ENCODE measurements around the gene IL1R1. TPM values are rescaled to one million over a fixed set of nuclear protein-coding genes. Genes with fewer than 3 reads are reported as not detected.

IL1R1 gene
- total RNA-seq, 1 experiment from 2014 or later = 0.39 TPM

GRCh38 chr2:102129082-102129481 is 13.5 kb upstream of the IL1R1 start:
- no peak for DNase-seq
- Histone ChIP-seq H3T11ph (ENCODE audit: low read length) (no peak overlapping the region), H2AFZ (ENCODE audit: low read length) (no peak overlapping the region), H3K9me3 (ENCODE audit: control insufficient read depth, low read depth, low read length) (no peaks in the 10 kb centered on the region), H4K91ac (ENCODE audit: insufficient read length, low read depth, low read length) (no peak overlapping the region), H3K18ac (ENCODE audit: insufficient read length, low read depth, low read length) (no peak overlapping the region), H3K23me2 (ENCODE audit: insufficient read length, low read depth, low read length, poor library complexity, severe bottlenecking) (no peaks in the 10 kb centered on the region), H3K4ac (ENCODE audit: low read depth, low read length) (no peak overlapping the region), H4K8ac (replicated peaks; ENCODE audit: insufficient read length, low read depth, low read length) (no peak overlapping the region), H2AK5ac (ENCODE audit: insufficient read length, low read length) (no peak overlapping the region), H3K56ac (ENCODE audit: insufficient read length, low read depth, low read length) (no peak overlapping the region), H2BK5ac (ENCODE audit: insufficient read length, low read length) (no peak overlapping the region), H2BK15ac (ENCODE audit: low read depth, low read length) (no peak overlapping the region), H4K20me1 (ENCODE audit: control insufficient read depth, insufficient read depth, insufficient read length) (no peaks in the 10 kb centered on the region), H4K5ac (ENCODE audit: insufficient read length, low read depth, low read length) (no peak overlapping the region), H3K79me2 (ENCODE audit: insufficient read depth, low read length) (no peaks in the 10 kb centered on the region), H2BK12ac (ENCODE audit: insufficient read length, low read depth, low read length) (no peak overlapping the region), H2BK120ac (ENCODE audit: low read depth, low read length, poor library complexity, severe bottlenecking) (no peak overlapping the region), H3K14ac (ENCODE audit: insufficient read depth, low read length) (no peak overlapping the region), H3K79me1 (ENCODE audit: insufficient read depth, low read depth, low read length, poor library complexity, severe bottlenecking) (no peaks in the 10 kb centered on the region), H3K4me2 (ENCODE audit: insufficient read depth, insufficient read length, low read length) (no peak overlapping the region), H3K4me1 (ENCODE audit: insufficient read depth, low read length) (no peaks in the 10 kb centered on the region), H2BK20ac (ENCODE audit: low read depth, low read length, poor library complexity, severe bottlenecking) (no peak overlapping the region), H3K23ac (ENCODE audit: insufficient read length, low read depth, low read length) (no peak overlapping the region), H3K27ac (ENCODE audit: insufficient read length, low read depth, low read length) (no peak overlapping the region), H3K27me3 (ENCODE audit: insufficient read depth, low read length) (no peaks in the 10 kb centered on the region), H3K9ac (ENCODE audit: extremely low read depth, insufficient read length, low read length) (no peak overlapping the region)
- no CpG with 5 or more reads among the region's 1 CpG for WGBS (ENCODE audit: extremely low coverage, insufficient read length, low lambda C conversion rate)
- no peaks in the 10 kb centered on the region for H3K4me1 Mint-ChIP-seq
- H3K27ac Mint-ChIP-seq = no peak overlapping the region
- H3K4me3 Mint-ChIP-seq = no peak overlapping the region
- TF ChIP-seq CTCF (conservative IDR thresholded peaks at IDR 0.05) = no peak
- H3K27me3 Mint-ChIP-seq (ENCODE audit: low read depth) = no peaks in the 10 kb centered on the region; the same call in none of the 2 replicates
- H3K9me3 Mint-ChIP-seq = no peaks in the 10 kb centered on the region
- H3K36me3 Mint-ChIP-seq (ENCODE audit: insufficient read depth in 1 of 3, low read depth in 3 of 3) = no peaks in the 10 kb centered on the region
